ENCODE measurements around the gene CFDP1.
A peak's percentile ranks its signal among the peaks of the same experiment; 100 is the strongest.
"Not testable (repeated sequence)": the region's sequence is repeated elsewhere in the genome, so short reads cannot be mapped to it uniquely, and the experiment has no call there.

Gene CFDP1

GRCh38 chr16:75452464-75453190 lies 19.3 kb upstream of the CFDP1 start:
- H3K36me3 ChIP-seq, result peaks cover 45 to 65% (median 52%) of the 10 kb centered on the region in 11 experiments
- TF ChIP-seq Cebpa-rat (IDR thresholded peaks at IDR 0.05), result no peak
- no peaks in the 10 kb centered on the region for H3K9me3 ChIP-seq (replicated peaks in 1 of 11)
- no peak overlapping the region for H3K9ac ChIP-seq
- H3K27ac ChIP-seq, result no peak overlapping the region
- no peaks in the 10 kb centered on the region for H3K27me3 ChIP-seq
- H3K4me1 ChIP-seq, result peaks cover 0 to 42% (median 38%) of the 10 kb centered on the region in 10 experiments; a peak in 16 of 20 replicates
- no peak overlapping the region for H3K4me3 ChIP-seq
- H3K4me2 ChIP-seq, result no peak overlapping the region
- H4K20me1 ChIP-seq, result peaks cover 58 to 91% (median 78%) of the 10 kb centered on the region in 11 experiments; a peak in 21 of 22 replicates

- TF ChIP-seq Cebpa-rat (IDR thresholded peaks at IDR 0.05), result no peak
- no peak overlapping the region for H3K4me2 ChIP-seq
- no peak overlapping the region for H3K27ac ChIP-seq
- H3K27me3 ChIP-seq, result no peaks in the 10 kb centered on the region
- no peak overlapping the region for H3K9ac ChIP-seq
- 0 out of 20 replicates have a peak, but pooled peaks cover 0 to 15% (median 0%) of the 10 kb centered on the region in 10 experiments for H3K4me1 ChIP-seq
- H4K20me1 ChIP-seq, result peaks cover 4 to 40% (median 21%) of the 10 kb centered on the region in 11 experiments; a peak in 18 of 22 replicates
- H3K9me3 ChIP-seq (replicated peaks in 1 of 11), result peaks cover 0 to 10% (median 8%) of the 10 kb centered on the region in 11 experiments; a peak in 9 of 22 replicates
- peaks cover 53 to 92% (median 83%) of the 10 kb centered on the region in 11 experiments for H3K36me3 ChIP-seq
- H3K4me3 ChIP-seq, result no peak overlapping the region
These were observed 13.1 kb upstream of the CFDP1 start for GRCh38 chr16:75446416-75446815.

GRCh38 chr16:75445298-75445697 lies 12.0 kb upstream of the CFDP1 start:
- Histone ChIP-seq H3K9me3 (replicated peaks in 1 of 11) (peaks cover 0 to 12% (median 9%) of the 10 kb centered on the region in 11 experiments; a peak in 10 of 22 replicates), H3K4me2 (no peak overlapping the region), H4K20me1 (peaks cover 4 to 29% (median 12%) of the 10 kb centered on the region in 11 experiments; a peak in 16 of 22 replicates), H3K9ac (no peak overlapping the region), H3K4me3 (no peak overlapping the region), H3K27ac (no peak overlapping the region), H3K36me3 (peaks cover 42 to 82% (median 75%) of the 10 kb centered on the region in 11 experiments), H3K4me1 (0 out of 20 replicates have a peak, but pooled peaks cover 0 to 15% (median 0%) of the 10 kb centered on the region in 10 experiments), H3K27me3 (no peaks in the 10 kb centered on the region)
- TF ChIP-seq Cebpa-rat (IDR thresholded peaks at IDR 0.05), result no peak

GRCh38 chr16:75443298-75443697 lies 10.0 kb upstream of the CFDP1 start:
- H3K27me3 ChIP-seq, result no peaks in the 10 kb centered on the region
- H4K20me1 ChIP-seq, result peaks cover 1 to 17% (median 7%) of the 10 kb centered on the region in 11 experiments; a peak in 12 of 22 replicates
- H3K9ac ChIP-seq, result no peak overlapping the region
- no peak overlapping the region for H3K27ac ChIP-seq
- no peak overlapping the region for H3K4me2 ChIP-seq
- H3K36me3 ChIP-seq, result peaks cover 23 to 62% (median 55%) of the 10 kb centered on the region in 11 experiments
- peaks cover 0 to 12% (median 9%) of the 10 kb centered on the region in 11 experiments; a peak in 10 of 22 replicates for H3K9me3 ChIP-seq (replicated peaks in 1 of 11)
- H3K4me3 ChIP-seq, result no peak overlapping the region
- no peak for TF ChIP-seq Cebpa-rat (IDR thresholded peaks at IDR 0.05)
- 0 out of 20 replicates have a peak, but pooled peaks cover 0 to 15% (median 0%) of the 10 kb centered on the region in 10 experiments for H3K4me1 ChIP-seq

DNA sequence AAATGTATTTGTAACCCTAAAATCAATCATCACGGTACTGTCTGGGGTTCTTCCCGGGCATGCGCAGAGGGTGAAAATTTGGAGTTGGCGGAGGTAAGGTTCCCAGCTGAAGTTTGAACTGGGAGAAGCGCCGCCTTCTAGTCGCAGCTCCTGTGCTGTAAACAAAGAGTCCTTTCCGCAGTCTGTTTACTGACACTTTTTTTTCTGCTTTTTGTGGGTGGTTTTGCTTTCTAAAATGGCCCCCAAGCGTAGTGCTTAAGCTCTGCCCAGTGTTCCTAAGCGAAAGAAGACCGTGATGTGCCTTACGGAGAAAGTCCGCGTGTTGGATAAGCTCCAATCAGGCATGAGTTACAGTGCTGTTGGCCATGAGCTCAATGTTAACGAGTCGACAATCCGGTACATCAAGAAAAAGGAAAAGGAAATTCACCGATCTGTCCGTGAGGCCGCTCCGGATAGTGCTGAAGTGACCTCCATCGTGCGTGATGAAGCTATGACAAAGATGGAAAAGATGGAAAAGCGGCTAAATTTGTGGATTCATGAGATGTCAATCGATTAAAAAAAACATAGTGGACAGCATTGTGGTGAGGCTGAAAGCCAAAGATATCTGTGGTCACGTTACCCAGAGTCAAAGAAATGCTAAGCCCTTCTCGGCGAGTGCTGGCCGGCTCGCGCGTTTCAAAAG lies 570 bp upstream of the CFDP1 start:
- H3K9ac ChIP-seq, result peak overlapping the region; percentile 75 to 96 (median 89)
- peaks cover 25 to 44% (median 37%) of the 10 kb centered on the region in 10 experiments for H3K4me1 ChIP-seq
- peak overlapping the region; percentile 74 to 91 (median 86) for H3K4me2 ChIP-seq
- peaks cover 0 to 28% (median 7%) of the 10 kb centered on the region in 11 experiments; a peak in 8 of 22 replicates for H4K20me1 ChIP-seq
- peaks cover 0 to 6% (median 0%) of the 10 kb centered on the region in 11 experiments; a peak in 4 of 22 replicates for H3K9me3 ChIP-seq (replicated peaks in 1 of 11)
- no peaks in the 10 kb centered on the region for H3K27me3 ChIP-seq
- no peak for TF ChIP-seq Cebpa-rat (IDR thresholded peaks at IDR 0.05)
- H3K27ac ChIP-seq, result peak overlapping the region; percentile 73 to 96 (median 89)
- H3K36me3 ChIP-seq, result peaks cover 0 to 14% (median 5%) of the 10 kb centered on the region in 11 experiments; a peak in 6 of 22 replicates
- peak overlapping the region; percentile 71 to 93 (median 83) for H3K4me3 ChIP-seq

DNA sequence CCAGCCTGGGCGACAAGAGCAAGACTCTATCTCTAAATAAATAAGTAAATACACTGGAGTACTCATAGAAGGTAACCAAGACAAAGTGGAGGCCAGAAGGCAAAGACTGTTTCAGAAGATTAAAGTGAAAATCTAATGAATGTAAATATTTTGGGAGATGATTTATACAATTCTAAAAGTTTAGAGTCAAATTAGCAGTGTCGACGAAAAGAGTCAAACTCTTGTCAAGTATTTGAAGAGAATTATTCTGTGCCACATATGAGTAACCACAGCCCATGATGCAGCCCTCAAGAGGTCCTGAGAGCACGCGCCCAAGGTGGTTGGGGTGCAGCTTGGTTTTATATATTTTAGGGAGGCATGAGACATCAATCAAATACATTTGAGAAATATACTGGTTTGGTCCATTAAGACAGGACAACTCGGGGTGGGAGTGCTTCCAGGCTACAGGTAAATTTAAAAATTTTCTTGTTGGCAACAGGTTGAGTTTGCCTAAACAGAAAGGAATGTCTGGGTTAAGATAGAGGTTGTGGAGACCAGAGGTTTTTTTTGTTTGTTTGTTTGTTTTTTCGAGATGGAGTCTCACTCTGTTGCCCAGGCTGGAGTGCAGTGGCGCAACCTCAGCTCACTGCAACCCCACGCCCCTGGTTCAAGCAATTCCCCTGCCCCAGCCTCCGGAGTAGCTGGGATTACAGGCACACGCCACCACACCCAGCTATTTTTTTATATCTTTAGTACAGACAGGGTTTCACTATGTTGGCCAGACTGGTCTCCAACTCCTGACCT lies 3.5 kb downstream of the CFDP1 start:
- Histone ChIP-seq H3K36me3 (peaks cover 0 to 25% (median 5%) of the 10 kb centered on the region in 11 experiments; a peak in 9 of 22 replicates), H3K27ac (no peak overlapping the region), H4K20me1 (peaks cover 0 to 46% (median 10%) of the 10 kb centered on the region in 11 experiments; a peak in 9 of 22 replicates), H3K4me2 (peak overlapping the region in 1 of 11 experiments; percentile 87; a peak in 1 of 22 replicates), H3K9me3 (replicated peaks in 1 of 11) (no peaks in the 10 kb centered on the region; a peak in 1 of 22 replicates), H3K27me3 (no peaks in the 10 kb centered on the region), H3K4me3 (no peak overlapping the region), H3K4me1 (peaks cover 22 to 40% (median 34%) of the 10 kb centered on the region in 10 experiments), H3K9ac (no peak overlapping the region)
- TF ChIP-seq Cebpa-rat (IDR thresholded peaks at IDR 0.05), result no peak

GRCh38 chr16:75426524-75426923 lies 6.8 kb downstream of the CFDP1 start:
- not testable (repeated sequence) for H3K27me3 ChIP-seq; H3K9me3 ChIP-seq (replicated peaks in 1 of 11); H3K27ac ChIP-seq; H3K4me3 ChIP-seq; H3K9ac ChIP-seq; H3K4me2 ChIP-seq
- peaks cover 0 to 48% (median 10%) of the 10 kb centered on the region in 11 experiments; a peak in 9 of 22 replicates for H4K20me1 ChIP-seq
- peaks cover 0 to 34% (median 10%) of the 10 kb centered on the region in 11 experiments; a peak in 12 of 22 replicates for H3K36me3 ChIP-seq
- H3K4me1 ChIP-seq, result peaks cover 8 to 24% (median 17%) of the 10 kb centered on the region in 10 experiments; a peak in 19 of 20 replicates

DNA sequence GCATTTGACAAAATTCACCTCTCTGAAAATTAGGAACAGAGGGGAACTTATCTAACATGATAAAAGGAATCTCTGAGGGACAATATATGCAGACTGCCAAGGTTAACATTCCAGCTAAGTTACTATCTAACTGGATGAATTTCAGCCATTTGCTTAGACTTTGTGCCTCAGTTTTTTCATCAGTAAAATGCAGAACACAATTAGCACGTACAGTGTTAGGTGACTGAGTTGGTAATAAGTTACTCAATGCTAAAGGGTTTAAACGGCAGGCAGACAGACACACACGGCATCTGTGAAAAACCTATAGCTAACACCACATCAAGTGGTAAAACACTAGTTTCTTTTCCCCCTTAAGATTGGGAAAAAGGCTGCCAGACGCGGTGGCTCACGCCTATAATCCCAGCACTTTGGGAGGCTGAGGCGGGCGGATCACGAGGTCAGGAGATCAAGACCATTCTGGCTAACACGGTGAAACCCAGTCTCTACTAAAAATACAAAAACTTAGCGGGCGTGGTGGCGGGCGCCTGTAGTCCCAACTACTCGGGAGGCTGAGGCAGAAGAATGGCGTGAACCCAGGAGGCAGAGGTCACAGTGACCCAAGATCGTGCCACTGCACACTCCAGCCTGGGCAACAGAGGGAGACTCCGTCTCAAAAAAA lies 9.1 kb downstream of the CFDP1 start:
- H3K27me3 ChIP-seq; H3K4me3 ChIP-seq; H3K9me3 ChIP-seq (replicated peaks in 1 of 11); H3K4me2 ChIP-seq; H3K9ac ChIP-seq; H3K27ac ChIP-seq: not testable (repeated sequence)
- H4K20me1 ChIP-seq, result peaks cover 0 to 26% (median 4%) of the 10 kb centered on the region in 11 experiments; a peak in 9 of 22 replicates
- H3K4me1 ChIP-seq, result peaks cover 12 to 23% (median 17%) of the 10 kb centered on the region in 10 experiments
- H3K36me3 ChIP-seq, result peaks cover 0 to 19% (median 5%) of the 10 kb centered on the region in 11 experiments; a peak in 11 of 22 replicates

Measured in BLaER1 treated with 17β-estradiol and CSF1 and Interleukin-3, amounts not matched to agents 10 nM and 100 nM (cell line).